ENCODE data around the gene SFI1.

DNA sequence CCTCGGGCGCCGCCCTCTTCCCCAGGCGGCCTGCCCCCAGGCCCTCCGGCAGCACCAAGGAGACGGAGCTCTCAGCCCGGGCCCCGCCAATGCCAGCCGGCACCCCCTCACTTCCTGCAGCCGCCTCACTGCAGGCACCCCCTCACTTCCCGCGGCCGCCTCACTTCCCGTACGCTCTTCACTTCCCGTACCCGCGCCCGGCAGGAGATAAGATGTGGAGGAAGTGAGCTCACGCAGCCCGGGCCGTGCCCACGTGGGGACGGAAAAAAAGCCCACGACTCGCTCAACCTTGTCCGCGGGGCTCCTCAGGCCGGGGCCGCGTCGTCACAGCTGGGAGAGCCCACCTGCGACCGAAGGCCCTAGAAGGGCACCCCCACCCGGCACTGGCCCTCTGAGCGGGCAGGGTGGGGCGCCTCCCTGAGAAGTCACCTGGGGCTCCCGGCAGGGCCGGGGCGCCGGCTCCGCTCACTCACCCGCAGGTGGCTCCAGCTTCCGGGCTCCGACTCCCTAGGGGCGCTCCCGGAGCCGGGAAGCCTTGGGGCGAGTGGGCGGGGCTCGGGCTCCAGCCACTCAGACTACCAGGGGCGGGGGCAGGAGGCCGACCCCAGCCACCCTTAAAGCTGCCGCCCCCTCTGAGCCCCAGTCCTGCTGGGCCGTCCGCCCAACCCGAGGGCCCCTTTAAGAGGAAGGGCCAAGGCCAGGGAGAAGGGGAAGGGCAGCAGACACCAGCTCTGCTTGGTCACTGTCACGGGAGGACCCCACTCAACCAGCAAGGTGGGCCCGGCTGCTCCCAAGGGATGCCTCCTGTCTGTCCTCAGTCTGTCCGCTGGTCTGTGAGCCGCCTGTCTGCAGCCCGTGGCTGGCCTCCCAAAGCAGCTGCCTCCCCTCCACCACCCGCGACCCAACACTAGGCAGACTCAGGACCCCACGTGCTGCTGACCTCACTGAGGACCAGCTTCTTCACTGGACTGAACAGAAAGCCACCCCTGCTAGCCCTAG, 134.3 kb downstream of the SFI1 start:
- TF ChIP-seq CTCF (IDR thresholded peaks at IDR 0.05) (no peak), EZH2 (IDR thresholded peaks at IDR 0.05; ENCODE audit: borderline replicate concordance, insufficient read depth, low read depth, low read length, poor library complexity, severe bottlenecking) (no peak)

Measured in B cell (primary cell).